GM18507 (cell line): ENCODE measurements around the gene TRIM73.
"Not testable (repeated sequence)": the region's sequence is repeated elsewhere in the genome, so short reads cannot be mapped to it uniquely, and the experiment has no call there.

Experiments used
- DNase-seq: peaks from one replicate; pipeline ENCODE4 v3.0.0; 2011; ENCODE audit warnings: low read depth; ENCODE audit not compliant: insufficient read length; ENCODE audit errors: extremely low spot score
- FAIRE-seq: peaks from 2 replicates; lab custom pipeline; 2011; peaks lifted over from hg19 to GRCh38; lab: Jason Lieb, UNC

Gene TRIM73

DNA sequence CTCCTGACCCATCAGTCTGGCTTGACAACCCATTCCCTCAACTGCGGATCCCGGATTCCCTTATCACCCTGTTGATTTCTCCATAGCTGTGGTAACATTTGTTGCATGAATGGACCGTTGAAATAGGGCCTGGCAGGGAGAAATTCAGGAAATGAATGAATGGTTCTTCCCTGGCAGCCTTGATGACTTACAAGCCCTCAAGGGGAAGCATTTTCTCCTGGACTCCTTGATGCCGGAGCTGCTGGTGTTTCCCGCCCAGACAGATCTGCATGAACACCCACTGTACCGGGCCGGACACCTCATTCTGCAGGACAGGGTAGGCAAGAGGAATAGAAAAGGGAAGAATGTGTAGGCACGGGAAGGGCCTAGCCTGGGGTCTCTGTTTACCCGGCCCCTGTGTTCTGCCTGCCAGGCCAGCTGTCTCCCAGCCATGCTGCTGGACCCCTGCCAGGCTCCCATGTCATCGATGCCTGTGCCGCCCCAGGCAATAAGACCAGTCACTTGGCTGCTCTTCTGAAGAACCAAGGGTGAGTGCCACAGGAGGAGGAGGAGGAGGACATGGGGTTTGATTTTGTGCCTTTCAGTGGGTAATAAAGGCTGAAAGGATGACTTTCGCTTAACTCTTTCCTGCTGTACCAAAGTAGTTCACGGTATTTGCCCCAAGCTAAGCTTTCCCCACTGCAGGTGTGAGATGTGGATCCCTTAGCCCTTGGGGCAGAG lies 19.4 kb downstream of the TRIM73 start:
- not testable (repeated sequence) for DNase-seq, FAIRE-seq

DNA sequence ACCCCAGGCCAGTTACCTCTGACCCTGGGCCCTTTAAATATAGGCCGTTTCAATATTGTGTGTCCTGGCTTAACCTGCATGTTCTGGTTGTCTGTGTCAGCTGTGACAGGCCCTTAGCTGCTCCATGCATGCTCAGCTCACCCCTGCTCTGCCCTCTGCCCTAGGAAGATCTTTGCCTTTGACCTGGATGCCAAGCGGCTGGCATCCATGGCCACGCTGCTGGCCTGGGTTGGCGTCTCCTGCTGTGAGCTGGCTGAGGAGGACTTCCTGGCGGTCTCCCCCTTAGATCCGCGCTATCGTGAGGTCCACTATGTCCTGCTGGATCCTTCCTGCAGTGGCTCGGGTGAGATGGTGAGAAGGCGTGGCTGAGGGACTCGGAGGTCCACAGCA lies 20.0 kb downstream of the TRIM73 start:
- DNase-seq, FAIRE-seq: not testable (repeated sequence)

DNA sequence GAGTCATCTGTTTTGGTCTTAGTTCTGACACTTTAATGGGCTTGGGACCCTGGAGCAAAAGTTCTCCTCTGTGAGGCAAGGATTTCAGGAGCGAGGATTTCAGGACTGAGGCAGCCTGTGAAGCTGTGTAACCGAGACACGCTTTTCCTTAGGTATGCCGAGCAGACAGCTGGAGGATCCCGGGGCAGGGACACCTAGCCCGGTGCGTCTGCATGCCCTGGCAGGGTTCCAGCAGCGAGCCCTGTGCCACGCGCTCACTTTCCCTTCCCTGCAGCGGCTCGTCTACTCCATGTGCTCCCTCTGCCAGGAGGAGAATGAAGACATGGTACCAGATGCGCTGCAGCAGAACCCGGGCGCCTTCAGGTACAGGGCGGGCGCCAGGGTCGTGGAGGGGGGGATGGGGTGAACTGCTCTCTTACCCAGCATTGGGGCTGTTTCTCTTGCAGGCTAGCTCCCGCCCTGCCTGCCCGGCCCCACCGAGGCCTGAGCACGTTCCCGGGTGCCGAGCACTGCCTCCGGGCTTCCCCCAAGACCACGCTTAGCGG lies 20.5 kb downstream of the TRIM73 start:
- not testable (repeated sequence) for DNase-seq, FAIRE-seq

DNA sequence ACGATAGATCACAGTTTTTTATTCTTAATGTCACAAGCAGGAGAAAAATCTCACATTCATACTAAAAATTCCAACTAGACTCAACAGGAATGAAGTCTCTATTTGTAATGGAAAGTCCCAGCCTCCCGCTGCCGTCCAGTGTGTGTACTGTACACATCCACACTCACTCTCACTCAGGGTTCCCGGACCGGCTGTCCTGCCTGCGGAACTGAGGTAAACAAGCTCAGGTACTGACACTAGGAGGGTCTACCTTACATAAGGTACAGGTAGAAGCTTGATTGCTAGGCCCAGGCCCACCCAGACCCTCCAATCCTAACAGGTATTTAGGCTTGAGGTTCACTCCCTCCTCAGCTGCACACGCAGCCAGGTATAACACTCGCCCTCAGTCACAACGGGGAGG lies 21.4 kb downstream of the TRIM73 start:
- FAIRE-seq, DNase-seq: not testable (repeated sequence)

DNA sequence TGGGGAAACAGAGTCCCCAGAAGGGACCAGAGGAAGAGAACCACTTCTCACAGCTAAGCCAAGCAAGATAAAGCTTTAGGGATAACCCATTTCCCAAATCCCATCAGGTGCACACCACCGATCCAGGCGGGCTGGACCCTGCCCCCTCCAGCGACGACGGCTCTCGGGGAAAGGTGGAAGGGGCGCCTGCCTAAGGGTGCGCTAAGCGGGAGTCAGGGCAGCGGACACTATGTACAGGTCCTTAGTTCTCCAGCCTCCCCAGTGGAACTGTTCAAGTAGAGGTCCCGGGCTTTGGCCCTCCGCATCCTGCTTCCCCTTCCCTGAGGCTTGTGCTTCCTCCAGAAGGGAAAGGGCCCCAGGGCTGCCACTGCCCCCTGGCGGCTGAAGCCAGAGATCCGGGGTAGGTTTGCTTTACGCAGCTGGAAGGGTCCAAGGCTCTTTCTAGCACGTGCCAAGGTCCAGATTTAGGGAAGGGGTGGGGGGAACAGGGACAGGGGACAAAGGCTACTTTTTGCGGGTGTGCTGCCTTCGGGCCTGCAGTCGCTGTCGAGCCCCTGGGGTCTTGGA lies 22.9 kb downstream of the TRIM73 start:
- not testable (repeated sequence) for FAIRE-seq, DNase-seq

DNA sequence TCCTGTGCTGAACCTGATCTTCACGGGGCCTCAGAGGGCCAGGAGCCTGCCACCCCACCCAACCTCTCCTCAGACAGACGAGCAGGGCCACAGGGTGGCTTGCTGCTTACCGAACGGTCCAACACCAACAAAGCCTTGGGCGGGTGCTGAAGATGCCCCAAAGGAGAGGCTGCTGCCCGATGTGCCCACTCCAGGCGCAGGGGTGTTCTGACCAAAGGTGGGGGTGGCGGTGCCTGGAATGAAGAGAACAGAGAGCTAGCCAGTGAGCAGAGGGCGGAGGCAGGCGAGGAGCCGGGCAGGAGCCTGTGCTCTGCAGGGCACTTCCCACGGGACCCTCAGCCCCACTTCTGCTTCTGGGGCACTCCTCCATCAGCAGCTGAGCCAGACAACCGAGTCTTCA lies 23.8 kb downstream of the TRIM73 start:
- not testable (repeated sequence) for DNase-seq, FAIRE-seq

DNA sequence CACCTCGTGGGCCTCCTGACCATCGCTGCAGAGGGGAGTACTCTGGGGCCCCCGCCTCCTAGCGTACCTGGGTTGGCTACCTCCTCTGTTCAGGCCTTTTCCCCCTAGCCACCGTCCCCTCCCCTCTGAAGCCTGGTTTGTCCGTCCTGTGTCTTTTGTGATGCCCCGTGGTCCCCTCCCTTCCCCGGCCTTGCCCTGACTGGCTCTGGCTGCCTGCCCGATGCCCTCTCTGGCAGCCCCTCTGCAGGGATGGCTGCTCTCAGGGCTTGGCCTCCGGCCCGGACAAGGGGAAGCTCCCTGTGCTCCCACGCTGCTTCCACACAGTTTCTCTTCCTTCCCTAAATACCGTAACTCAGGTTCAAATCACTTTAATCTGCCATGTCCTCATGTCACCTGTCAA lies 24.3 kb downstream of the TRIM73 start:
- DNase-seq, FAIRE-seq: not testable (repeated sequence)

DNA sequence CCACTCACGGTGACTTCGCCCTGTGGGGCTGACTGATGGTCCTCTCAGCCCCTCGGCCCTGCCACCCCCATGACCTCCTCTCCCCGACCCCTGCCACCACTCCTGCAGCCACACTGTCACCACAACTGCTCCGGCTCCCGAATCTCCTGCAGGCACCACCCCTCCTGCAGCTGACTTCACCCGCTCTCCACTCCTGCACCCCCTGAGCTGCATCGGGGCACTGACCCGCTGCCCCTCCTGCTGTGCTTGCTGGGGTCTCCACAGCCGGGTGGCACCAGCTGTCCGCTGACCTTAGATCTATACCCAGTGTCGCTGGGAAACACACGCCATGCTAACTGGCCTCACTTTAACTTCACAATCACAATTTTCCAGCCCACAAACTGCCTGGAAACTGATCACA lies 24.7 kb downstream of the TRIM73 start:
- not testable (repeated sequence) for FAIRE-seq, DNase-seq

DNA sequence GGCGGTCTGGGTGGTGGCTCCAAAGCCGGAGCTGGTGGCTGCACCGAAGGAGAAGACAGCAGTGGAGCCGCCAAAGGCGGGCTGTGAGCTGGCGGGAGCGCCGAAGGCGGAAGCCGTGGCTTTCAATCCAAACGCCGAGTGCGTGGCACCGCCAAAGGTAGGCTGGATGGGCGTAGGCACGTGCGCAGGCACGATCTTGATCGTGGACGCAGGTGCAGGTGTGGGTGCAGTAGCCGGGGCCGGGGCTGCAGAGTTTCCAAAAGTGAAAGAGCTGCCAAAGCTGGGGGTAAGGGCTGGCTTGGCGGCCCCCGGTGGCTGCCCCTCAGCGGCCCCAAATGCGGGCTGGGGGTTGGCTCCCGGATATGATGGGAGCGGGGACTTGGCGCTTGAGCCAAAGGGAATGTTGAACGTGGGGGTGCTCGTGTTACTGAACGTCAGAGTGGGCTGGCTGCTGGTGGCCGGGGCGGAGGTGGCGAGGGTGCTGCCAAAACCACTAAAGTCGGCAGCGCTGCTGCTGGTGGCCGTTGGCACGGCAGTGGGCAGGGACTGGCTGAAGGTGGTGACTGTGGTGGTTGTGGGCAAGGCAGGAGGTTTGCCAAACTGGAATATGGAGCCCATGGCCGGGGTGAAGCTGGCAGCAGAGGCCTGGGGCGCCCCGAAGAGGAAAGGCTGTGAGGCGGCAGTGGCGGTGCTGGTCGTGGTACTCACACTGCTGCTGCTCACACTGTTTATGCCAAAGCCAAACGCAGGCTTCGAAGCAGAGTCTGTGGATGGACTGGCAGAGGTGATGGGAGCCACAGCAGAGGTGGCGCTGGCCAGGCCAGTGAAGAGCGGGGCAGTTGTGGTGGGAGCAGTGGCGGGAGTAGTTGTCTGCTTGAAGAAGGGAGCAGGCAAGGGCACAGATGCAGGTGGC lies 26.6 kb downstream of the TRIM73 start:
- FAIRE-seq, DNase-seq: not testable (repeated sequence)

DNA sequence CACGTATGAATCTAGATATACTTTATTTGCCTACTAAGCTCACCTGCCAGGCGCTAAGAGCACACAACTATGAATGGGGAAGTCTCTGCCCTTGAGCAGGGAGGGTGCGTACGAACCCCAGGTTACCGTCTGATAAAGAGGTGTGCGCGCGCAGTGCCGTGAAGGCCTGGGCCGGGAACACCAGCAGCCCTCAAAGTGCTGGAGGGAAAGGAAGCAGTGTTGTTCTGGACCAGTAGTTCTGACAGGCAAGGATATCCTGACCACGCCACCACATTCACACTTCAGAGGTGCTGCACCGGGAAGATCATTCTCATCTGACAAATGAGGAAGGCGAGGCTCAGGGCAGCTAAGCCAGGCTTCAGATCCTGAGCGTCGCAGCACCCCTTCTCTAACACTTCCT lies 28.1 kb downstream of the TRIM73 start:
- FAIRE-seq, DNase-seq: not testable (repeated sequence)

DNA sequence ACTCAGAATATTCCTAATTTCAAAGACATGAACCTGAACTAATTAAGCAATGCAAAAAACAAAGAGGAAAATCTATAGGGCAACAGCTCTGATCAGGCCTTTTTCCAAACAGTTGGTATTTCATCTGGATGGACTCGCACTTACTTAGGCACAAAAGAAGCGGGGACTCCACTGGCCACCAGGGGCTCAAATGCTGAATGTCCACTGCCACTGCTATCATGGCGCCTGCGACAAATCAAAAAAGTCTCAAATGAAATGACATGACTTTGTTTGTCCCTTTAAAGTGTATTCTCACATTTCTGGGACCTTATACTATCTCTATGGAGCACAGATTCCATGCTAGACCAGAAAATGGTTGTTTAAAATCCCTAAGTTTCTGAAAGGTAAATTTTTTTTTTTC lies 43.6 kb downstream of the TRIM73 start:
- FAIRE-seq, DNase-seq: not testable (repeated sequence)

DNA sequence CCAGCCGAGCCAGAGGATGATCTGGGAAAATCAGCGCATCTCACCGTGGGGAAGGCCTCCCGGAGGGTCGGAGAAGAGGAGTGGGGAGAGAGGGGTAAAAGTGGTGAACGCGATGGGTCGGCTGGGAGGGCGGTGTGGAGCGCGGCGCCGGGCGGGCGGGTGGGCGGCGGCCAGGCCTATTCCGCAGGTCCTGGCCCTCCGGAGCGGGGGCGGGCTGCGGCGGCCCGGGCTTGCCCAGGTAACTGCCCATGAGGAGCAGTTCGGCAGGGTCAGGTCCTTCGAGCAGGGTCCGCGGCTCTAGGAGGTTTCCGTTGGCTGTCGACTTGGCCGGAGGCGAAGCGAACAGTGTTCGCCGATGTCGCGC lies 46.7 kb downstream of the TRIM73 start:
- DNase-seq, FAIRE-seq: not testable (repeated sequence)

DNA sequence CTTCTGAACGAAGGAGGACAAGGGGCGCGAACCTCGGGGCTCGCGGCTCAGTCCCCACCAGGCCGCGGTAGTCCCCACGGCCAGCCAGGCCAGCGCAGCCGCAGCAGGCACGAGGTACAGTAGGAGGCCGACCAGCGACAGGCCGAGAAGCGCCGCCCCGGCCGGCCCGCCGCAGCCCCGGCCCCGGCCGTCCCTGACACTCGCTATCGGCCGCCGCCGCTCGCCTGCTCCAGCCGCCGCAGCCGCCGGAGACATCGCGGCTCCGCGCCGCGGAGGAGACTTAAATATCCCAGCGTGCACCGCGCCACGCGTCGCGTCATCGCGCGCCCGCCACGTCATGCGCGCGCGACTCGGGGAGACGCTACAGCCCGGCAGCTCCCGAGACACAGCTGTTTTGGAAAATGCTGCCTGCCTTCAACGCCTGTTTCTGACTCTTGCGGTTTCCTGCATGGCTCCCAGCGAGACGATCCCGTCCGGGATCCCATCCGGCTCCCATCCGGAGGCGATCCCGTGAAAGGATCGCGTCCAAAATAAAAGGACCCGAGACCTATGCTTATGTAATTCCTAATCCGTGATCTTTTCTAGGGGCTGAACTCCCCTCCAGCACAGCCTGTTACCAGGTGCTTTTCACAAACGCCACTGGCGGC lies 47.2 kb downstream of the TRIM73 start:
- peak; percentile 66 for FAIRE-seq
- not testable (repeated sequence) for DNase-seq

DNA sequence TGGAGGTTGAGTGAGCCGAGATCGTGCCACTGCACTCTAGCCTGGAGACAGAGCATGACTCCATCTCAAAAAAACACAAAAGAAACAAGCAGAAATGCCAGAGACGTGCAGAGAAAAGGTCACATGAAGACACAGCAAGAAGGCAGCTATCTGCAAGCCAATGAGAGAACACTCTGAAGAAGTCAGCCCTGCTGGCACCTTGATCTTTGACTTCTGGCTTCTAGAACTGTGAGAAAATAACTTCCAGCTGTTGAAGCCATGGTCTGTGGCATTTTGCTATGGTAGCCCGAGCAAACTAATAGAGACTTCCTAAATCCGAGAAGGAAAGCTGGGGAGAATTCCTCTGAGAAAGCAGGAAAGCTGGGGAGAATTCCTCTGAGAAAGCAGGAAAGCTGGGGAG lies 54.5 kb downstream of the TRIM73 start:
- FAIRE-seq, DNase-seq: not testable (repeated sequence)

DNA sequence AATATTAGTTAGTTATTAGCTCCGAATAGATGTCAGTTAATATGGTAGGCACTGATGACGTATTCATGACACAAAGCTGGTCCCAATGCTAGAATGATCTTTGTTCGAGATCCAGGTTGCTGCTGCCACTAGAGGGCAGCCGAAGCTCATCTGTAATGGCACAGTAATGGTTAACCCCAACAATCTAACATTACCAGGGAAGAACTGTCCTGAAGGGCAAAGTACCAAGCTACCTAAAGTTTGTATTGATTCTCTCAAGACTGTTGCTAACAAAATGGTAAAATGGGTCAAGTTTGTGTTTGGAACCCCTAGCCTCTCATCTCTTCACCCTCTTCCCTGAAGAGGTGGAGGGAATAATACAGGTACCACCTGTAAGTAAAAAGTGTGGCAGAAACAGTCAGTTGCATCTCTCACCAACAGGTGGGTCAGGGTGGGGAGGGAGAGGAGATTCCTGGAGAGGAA lies 57.1 kb downstream of the TRIM73 start:
- DNase-seq: not testable (repeated sequence)
- FAIRE-seq: peak; percentile 54
